Measurements from ENCODE around the gene CD274.
"Not testable (repeated sequence)": the region's sequence is repeated elsewhere in the genome, so short reads cannot be mapped to it uniquely, and the experiment has no call there.

CD274 gene

GRCh38 chr9:5468850-5469249 is 18.5 kb downstream of the CD274 start:
- FAIRE-seq, result no peak

- no peak for FAIRE-seq
Observed at GRCh38 chr9:5470122-5470521, 19.8 kb downstream of the CD274 start.

- FAIRE-seq, result no peak
Observed at GRCh38 chr9:5470816-5471215, 20.5 kb downstream of the CD274 start.

DNA sequence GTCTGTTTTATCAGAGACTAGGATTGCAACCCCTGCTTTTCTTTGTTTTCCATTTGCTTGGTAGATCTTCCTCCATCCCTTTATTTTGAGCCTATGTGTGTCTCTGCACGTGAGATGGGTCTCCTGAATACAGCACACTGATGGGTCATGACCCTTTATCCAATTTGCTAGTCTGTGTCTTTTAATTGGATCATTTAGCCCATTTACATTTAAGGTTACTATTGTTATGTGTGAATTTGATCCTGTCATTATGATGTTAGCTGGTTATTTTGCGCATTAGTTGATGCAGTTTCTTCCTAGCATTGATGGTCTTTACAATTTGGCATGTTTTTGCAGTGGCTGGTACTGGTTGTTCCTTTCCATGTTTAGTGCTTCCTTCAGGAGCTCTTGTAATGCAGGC is 25.3 kb downstream of the CD274 start:
- not testable (repeated sequence) for FAIRE-seq

- FAIRE-seq, result no peak
Observed at GRCh38 chr9:5478206-5478605, 27.9 kb downstream of the CD274 start.

DNA sequence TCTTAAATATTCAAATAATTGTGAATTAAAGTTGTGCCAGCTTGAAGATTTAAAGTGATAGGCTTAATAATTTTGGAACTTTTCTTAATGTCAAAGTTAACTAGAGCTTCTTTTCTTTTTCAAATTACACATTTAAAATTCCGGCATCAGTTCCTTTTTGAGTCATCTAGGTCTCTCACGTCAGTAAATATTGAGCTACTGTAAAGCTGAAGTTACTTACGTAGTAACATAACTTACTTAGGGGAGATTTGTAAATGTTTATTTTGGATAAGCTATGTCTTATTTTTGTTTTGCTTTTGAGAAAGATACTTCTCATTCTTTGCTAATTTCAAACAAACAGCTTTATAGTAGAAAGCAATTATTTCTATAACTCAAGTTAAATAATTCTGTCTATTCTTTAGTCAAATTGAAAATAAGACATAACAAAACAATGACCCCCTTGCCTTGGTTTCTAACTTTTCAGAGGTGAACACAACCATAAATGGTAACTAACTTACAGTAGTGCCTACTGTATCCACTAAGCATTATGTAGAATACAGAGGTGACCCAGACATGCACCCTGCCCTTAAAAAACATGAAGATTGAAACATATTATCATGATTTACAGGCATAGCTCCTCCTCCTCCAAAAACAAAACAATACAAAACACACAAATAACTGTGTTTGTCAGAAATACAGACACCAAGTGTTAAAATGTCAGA is 29.8 kb downstream of the CD274 start:
- FAIRE-seq, result no peak

DNA sequence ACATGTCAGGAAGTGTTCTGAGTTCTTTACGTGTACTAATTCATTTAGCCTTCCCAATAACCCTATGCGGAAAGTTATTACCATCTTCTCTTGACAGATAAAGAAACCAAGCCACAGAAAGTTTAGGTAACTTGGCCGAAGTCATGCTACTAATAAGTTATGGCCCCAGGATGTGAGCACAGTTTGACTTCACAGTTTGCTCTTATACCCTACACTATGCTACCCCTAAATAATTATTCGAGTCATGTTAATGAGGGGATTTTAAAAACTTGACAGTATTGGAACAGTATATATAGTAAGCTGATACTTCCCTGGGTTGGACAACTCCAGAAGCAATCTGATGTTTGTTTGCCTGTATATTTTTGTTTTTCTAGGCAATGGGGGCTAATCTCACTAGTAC is 30.6 kb downstream of the CD274 start:
- no peak for FAIRE-seq

DNA sequence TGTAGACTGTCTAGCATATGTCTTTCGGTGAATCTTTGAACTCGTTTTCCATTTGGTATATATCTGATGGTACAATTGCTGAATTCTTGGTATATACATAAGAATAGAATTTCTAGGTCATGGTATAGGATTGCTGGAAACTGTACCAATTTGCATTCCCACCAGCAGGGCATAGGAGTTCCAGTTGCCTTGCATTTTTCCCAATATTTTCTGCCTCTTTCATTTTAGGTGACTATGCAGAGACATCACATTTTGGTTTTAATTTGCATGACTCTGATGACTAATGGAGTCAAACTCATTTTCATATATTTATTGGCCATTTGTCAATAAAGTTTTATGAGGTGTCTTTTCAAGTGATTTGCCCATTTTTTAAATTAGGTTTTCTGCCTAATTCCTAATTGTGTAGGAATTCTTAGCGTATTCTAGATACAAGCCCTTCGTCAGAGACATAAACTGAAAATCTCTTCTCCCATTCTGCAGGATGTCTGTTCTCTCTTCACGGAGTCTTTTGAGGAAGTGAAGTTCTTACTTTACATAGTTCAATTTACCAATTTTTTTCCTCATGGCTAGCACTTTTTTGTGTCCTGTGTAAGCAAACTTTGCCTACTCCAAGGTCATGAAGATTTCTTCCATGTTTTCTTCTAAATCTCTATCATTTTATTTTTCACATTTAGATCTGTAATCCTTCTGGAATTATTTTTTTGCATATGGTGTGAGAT is 31.1 kb downstream of the CD274 start:
- no peak for FAIRE-seq

GRCh38 chr9:5482194-5482593 is 31.9 kb downstream of the CD274 start:
- no peak for FAIRE-seq

- FAIRE-seq, result no peak
Observed at GRCh38 chr9:5483306-5483705, 33.0 kb downstream of the CD274 start.

DNA sequence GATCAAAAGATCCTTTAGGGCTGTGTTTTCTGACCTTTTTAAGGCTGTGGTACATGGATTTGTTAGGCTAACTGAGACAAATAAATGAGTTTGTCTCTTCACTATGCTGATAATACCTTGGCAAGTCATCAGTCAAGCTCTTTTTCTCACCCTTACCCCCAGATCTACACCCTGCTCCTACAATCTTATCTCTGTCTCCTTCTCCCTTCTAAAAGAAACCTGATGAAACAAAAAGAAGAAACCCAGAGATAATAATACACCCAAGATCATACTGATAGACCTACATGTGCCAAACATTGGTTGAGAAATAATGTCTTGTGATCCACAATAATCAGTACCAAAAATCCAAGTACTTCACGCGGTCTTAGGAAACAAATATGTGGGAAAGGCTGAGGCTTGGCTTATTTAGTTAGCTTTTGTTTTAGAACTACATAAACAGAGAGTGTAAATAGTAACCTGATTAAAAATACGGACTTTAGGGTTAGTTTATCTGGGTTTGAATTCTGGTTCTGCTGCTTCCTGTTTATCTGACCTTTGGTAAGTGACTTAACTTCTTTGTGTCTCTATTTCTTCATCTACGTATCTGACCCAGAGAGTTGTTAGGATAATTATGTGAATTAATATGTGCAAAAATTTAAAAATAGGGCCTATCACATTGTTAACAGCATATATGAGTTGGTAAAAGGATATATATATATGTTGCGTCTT is 35.2 kb downstream of the CD274 start:
- no peak for FAIRE-seq

GRCh38 chr9:5486988-5487387 is 36.6 kb downstream of the CD274 start:
- FAIRE-seq, result no peak

DNA sequence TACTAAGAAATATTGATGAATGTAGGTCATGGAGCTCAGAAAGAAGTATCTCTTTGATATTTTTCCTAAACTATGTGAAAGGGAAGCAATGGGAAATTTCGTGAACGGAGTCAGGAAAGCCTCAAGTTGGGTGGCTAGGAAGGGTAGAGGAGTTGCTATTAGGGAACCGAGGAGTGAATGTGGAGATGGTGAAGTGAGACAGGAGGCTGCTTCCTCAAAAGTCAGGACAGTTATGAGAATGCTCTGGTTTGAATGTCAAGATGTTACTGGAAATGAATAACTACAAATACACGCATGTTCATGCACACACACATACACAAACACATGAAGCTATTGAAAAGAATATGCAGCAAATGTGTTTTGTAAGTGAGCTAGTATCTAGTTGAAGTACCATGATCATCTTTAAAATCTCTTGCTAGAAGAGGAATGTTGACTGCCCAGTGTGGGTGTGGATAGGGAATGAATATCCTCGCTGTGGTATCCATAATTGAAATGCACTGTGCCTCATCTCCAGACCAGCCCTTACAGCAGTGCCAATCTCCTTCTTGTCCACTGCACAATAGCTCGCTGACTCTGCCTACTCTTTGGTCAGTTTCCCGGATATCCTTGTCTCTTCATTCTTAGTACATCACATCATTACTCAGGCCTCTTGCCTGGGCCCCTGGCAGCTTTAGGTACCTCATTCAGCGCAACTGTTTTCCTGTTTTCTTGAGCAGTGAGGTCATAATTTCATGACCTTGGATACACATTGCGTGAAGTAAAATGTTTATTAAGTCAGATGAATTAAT is 38.1 kb downstream of the CD274 start:
- no peak for FAIRE-seq

DNA sequence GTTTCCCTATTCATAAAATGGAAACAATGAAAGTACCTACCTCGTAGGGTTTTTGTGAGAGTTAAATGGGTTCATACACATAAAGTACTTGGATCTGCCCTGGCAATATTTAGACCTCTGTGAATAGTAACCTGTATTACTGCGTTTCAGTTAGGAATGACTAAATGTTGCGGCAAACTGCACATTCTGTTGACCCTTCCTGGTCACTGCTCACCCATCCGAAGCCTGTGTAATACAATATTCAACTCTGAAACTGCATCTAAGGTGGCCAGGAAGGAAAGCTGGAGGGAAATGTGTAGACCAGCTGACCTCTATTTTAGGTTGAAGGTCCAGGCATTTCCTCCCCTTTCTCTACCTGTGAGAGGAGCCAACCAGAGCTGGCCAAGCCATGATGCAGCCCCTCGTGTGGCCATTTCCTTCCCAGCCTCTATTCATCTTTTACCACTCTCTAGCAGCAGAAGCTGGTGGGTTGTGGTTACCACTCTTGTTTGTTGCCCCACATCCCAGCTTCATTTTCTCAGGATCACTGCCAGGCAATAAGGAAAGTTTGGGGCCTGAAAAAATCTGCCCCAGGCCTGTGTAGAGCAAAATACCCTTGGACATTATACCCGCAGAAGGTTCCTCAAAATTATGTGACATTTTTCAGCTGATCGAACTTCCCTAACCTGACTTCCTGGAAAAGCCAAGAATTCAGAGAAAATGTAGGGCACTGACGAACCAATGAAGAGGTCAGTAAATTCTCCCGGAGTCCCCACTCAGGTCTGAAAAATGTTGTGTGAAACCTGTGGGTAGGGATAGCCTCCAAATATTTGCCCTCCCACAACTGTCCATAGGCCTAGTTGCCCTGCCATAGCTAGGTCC is 39.5 kb downstream of the CD274 start:
- no peak for FAIRE-seq

DNA sequence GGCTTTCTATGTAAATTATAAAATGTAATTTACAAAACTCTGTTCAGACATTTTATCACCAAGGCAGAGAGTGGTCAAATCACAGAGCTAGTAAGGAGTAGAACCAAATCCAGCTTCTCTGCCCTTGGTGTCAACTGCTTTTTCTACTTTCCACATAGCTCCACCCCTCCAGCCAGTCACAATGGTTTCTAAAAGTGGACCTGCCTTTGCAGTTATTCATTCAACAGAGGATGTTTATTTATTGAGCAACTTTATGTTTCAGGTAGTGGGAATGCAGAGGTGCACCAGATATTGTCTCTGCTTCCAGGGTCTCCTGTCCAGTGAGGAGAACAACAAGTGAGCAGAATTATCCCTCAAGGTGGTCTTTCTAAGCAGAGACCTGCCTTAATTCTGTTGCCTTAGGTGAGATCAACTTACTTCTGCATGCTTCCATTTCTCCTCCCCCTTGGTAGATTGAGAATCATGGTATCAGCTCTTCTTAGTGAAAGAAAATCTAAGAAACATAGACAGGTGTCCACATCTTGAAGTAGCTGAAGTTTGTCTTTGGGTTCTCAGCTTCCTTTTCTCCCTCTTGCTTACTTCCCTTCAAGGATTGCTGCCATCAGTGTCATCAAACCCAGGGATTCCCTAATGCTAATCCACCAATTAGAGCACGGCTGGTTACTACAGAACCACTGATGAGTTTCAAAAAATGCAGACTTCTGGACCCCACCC is 42.8 kb downstream of the CD274 start:
- FAIRE-seq, result no peak

GRCh38 chr9:5493679-5494511 is 43.6 kb downstream of the CD274 start:
- FAIRE-seq, result no peak

GRCh38 chr9:5494765-5495164 is 44.4 kb downstream of the CD274 start:
- not testable (repeated sequence) for FAIRE-seq

DNA sequence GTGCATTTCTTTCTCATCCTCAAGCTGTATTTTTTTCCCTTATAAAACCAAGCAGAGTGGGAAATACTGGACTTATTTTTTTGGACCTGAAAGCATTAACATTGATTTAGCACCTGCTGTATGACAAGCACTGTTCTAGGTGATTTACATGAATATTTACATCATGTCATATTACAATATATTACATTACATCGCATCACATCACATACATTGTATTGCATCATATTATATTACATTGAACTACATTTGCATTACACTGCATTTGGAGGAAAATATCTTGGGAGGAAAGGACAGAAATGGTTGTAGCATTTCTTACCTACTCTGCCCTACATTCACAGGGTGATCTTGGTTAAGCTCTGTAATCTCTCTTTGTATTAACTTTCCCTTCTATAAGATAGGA is 48.8 kb downstream of the CD274 start:
- no peak for FAIRE-seq

DNA sequence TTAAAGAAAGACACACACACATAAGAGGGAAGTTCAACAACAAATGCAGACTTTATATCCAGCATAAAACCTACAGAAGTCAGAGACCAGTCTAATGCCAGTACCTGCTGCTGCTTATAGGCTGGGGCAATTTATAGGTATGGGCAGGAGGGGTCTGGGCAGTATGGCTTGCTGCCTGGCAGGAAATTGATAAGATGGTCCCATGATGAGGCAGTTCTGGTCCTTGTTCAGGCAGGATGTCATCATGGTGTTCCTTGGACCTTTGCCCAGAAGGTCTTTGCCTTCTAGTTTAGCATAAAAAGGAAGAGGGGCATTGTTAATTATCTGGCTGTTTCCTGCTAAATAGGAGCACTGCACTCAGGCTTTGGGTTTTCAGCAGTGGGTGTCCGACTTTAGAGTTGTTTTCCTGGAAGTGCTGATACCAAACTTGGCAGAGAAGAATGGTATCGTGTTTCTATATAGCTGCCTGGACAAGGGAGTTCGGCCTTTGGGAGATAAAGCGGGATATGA is 49.6 kb downstream of the CD274 start:
- FAIRE-seq, result no peak

Data from A204.1 (cell line).